Measurements from ENCODE around the gene ADAM23.

ADAM23 gene

DNA sequence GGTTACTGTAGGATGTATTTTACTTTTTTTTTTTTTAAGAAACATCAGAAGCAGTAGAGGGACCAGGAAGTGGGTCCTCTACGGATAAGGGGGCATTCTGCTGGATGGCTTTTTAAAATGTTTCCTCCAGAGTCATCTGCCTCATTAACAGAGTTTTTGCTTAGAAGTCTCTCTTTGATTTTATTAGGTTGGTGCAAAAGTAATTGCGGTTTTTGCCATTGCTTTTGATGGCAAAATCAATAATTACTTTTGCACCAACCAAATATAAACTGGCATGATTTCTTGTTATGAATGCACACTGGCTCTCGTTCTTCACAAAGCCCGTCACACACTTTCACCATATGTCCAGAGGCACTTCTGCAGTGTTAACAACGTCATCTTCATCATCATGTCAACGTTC is 130.5 kb downstream of the ADAM23 start:
- DNase-seq = no peak

DNA sequence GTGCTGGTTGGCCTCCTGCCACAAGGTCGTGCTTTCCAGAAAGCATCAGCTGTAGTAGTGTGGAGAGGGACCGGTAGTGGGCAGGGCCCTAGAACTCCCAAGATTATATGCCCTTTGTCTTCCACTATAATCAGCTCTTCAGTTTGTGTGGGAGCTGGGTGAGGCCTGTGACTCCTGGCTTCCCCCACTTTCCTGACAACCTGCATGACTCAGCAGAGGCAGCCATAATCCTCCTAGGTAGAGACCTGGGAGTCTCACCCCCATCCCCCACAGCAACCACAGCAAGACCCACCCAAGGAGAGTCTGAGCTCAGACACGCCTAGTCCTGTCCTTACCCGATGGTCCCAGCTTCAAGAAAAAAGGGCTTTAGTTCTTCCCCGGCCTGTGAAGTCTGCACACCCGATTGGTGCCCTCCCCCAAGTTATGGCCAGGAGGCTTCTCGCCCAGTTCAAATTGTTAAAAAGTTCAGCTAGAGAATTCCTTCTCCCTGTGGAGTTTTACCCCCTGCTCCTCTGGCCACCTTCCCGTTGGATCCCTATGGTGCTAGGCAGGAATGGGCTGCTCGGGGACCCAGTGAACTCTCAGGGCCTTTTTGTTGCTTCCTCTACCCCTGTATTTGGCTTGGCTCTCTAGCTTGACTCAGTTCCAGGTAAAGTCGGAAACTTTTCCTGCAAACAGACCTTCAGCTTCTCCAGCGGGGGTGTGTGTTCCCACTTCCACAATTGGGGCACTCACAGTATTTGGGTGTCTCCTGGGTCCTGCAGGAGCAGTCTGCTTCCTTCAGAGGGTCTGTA is 141.2 kb downstream of the ADAM23 start:
- DNase-seq = no peak

DNA sequence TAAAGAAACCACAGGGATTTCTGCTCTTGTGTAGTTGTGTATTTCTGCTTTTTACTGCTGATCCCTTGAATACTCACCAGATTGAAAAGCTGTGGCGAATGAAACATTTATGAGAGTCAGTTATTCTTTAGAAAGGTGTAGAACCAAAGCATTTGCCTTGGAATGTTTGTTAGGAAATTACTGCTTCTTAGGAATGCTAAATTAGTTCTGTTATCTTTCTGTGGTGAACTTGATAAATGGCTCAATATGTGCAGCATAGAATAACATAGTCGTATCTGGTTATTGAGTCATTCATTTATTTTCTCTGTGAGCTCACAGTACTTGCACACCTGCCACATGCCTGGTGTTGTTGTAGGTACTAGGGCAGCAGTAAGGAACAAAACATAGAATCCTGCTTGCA is 142.0 kb downstream of the ADAM23 start:
- DNase-seq = no peak

DNA sequence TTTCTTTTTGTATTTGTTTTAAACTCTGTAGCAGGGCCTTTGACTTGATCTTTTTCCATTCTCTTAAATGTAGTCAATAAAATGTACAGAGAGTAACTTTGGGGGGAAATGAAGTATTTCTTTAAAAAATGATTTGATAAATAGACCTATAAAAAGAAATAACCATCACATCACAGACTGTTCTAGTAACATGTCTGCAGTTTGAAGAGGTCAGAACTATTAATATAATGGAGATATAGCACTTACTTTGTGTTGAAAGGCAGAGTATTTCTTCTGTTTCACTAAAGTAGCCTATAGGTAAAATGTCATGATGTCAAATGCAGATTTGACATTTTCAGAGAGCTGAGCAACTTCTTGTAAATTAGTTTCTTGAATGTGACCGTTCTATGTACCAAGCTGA is 143.3 kb downstream of the ADAM23 start:
- DNase-seq = no peak

GRCh38 chr2:206597717-206598218 is 154.4 kb downstream of the ADAM23 start:
- DNase-seq = no peak

DNA sequence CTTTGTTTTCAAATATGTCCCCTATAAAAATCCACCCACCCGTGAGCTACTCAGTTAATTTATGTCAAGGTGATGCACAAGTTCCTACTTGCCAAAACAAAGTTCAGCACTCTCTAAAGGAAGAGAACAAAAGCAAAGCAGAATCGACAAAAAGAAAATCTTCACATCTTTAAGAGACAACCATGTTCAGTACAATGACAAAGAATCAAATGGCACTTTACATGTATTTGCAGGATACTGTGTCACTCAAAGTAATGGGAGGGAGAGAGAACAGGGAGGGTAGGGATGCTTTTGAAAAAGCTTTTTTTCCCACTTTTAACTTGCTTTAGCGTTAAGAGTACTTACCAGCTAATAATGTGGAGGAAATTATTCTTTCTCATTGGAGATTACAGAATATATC is 159.9 kb downstream of the ADAM23 start:
- no peak for DNase-seq

DNA sequence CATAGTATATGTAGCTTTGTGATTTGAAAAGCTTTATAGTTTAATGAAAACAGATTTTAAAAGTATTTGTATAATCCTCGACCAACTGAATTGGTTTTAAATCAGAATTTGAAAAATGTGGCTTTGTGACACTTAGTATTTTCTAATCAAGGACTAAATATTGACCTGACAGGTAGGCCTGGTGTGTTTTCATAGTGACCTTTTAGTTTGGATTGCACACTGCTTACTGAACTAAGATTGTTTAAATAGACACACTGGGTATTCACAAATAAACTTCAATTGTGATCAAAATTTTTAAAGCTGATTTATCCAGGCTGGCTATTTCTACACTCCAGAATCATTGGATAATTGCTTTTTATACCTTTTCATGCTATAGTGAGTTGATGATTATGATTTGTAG is 167.1 kb downstream of the ADAM23 start:
- no peak for DNase-seq

- no peak for DNase-seq
Observed at GRCh38 chr2:206611191-206611590, 167.9 kb downstream of the ADAM23 start.

- DNase-seq = no peak
Observed at GRCh38 chr2:206611736-206612135, 168.4 kb downstream of the ADAM23 start.

DNA sequence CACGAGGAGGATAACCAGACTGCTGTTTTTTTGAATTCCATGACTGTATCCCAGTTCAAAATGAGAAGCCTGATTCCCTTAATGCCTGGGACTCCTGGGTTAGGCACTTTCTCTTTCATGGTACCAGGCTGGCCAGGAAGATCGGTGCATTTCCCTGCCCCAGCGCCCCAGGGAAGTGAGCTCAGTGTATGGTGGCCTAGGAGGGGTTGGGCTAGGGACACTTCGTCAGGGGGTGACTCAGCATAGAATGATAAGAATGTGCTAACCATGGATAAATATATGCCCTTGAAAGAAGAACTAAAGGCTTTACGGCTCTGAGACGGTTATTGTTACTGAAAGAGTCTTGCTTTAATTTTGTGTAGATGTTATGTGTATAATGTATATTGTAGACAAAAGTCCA is 171.5 kb downstream of the ADAM23 start:
- no peak for DNase-seq

GRCh38 chr2:206615417-206616089 is 172.2 kb downstream of the ADAM23 start:
- no peak for DNase-seq

GRCh38 chr2:206616151-206616550 is 172.8 kb downstream of the ADAM23 start:
- no peak for DNase-seq

DNA sequence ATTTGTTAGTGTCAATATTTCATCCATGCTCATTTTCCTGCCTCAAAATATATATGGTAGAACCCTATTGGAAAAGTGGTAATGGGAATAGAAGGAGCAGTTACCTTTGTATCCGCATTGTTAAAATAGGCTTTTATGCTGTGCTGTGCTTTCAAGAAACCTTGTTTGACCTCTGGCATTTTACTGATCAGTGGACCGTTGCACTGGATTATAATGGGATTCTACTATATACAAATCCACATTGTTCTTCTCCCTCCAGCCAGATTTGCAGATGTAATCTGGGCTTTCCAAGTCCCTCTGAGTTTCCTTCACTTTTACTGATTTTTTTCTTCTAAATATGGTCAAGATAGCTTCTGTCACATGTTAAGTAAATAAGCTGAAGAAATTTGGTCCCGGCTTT is 175.7 kb downstream of the ADAM23 start:
- no peak for DNase-seq

GRCh38 chr2:206626108-206626507 is 182.8 kb downstream of the ADAM23 start:
- DNase-seq = no peak

- no peak for DNase-seq
Observed at GRCh38 chr2:206627632-206628031, 184.3 kb downstream of the ADAM23 start.

GRCh38 chr2:206631340-206631739 is 188.0 kb downstream of the ADAM23 start:
- DNase-seq = no peak

DNA sequence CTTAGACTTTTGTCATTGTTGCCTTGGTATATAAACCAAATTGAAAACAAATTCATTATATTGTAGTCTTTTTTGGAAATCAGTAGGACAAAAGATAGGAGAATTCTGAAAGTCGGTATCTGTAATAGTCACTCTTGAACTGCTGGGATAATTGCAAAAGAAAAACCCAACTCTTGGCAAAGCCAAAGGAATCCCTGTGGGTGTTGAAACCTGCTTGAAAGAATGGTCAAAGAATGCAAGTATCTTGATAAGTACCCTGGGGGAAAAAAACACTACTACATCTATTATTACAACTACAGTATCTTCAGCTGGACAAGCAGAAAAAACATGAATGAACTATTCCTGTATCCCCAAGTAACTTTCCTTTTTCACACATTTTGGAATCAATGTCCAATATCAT is 191.7 kb downstream of the ADAM23 start:
- DNase-seq = no peak

- DNase-seq = no peak
Observed at GRCh38 chr2:206639636-206640035, 196.3 kb downstream of the ADAM23 start.

- no peak for DNase-seq
Observed at GRCh38 chr2:206641226-206641625, 197.9 kb downstream of the ADAM23 start.

GRCh38 chr2:206642075-206643025 is 199.0 kb downstream of the ADAM23 start, which contains the start of gene FAM237A:
TSS of gene FAM237A (plus strand) at chr2:206642487. CDS start at chr2:206644237, 1,750 bp downstream.
- no peak for DNase-seq

DNA sequence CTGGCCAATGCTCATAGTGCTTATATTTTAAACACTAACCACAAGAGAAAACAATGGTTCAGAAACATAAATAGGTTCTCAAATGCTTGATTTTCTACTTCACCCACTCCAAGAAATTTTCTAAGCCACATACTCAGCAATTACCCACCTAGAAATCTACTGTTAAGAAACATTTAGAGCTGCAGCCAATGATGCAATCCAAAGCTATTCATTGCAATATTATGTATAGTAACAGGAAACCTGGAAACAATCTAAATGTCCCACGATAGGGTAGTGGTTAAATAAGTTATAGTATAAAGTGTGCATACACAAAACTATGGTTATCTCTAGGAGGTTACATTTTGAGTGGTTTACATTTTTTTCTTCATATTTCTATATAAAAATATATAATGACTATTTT is 204.7 kb downstream of the ADAM23 start:
- DNase-seq = no peak

DNA sequence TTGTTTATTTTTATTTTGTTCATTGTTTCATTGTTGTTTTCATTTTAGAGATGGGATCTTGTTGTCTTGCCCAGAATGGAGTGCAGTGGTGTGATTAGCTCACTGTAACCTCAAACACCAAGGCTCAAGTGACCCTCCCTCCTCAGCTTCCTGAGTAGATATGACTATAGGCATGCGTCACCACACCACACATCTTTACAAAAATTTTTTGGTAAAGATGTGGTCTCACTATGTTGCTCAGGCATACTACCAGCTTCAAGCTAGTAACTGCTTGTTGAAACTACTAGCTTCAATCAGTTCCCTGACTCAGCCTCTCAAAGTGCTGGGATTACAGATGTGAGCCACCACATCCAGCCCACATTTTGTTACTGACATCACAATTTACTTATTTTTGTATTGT is 213.8 kb downstream of the ADAM23 start:
- no peak for DNase-seq

GRCh38 chr2:206665251-206665650 is 221.9 kb downstream of the ADAM23 start:
- no peak for DNase-seq

Measured in CD4-positive, alpha-beta T cell treated with Interleukin-17A for 1 hour (primary cell).